Mesothelial cell of epicardium (in vitro differentiated cells): Measurements from ENCODE around the gene MATCAP1. TPM values are rescaled to one million over a fixed set of nuclear protein-coding genes. Genes with fewer than 3 reads are reported as not detected.

ENCODE experiments used
- DNase-seq, 2 experiments: peaks; one replicate each; pipeline ENCODE4 v3.0.0; 2021; ENCODE audit warnings: low spot score in 2 of 2; ENCODE audit not compliant: unreplicated experiment in 2 of 2
- H3K27ac Mint-ChIP-seq: 2 replicates; pipeline ENCODE4 v1.8.0; 2021; ENCODE audit warnings: mixed read lengths
- H3K27me3 Mint-ChIP-seq: 2 replicates; pipeline ENCODE4 v1.8.0; 2021; ENCODE audit warnings: low read depth, mixed read lengths
- H3K36me3 Mint-ChIP-seq: 2 replicates; pipeline ENCODE4 v1.8.0; 2021; ENCODE audit warnings: mixed read lengths
- H3K4me1 Mint-ChIP-seq: 2 replicates; pipeline ENCODE4 v1.8.0; 2021; ENCODE audit warnings: mixed read lengths
- H3K4me3 Mint-ChIP-seq: 2 replicates; pipeline ENCODE4 v1.8.0; 2021; ENCODE audit warnings: mild to moderate bottlenecking, moderate library complexity, mixed read lengths
- H3K9me3 Mint-ChIP-seq: 2 replicates; pipeline ENCODE4 v1.8.0; 2021; ENCODE audit warnings: mixed read lengths
- total RNA-seq: library from RNA; stranded (reverse); gene quantifications from 3 replicates; pipeline ENCODE4 v1.2.1, GENCODE V29; 2021
- TF ChIP-seq, protein P1 (sequence below): fragments of 200-600 bp; sonication (generic); IDR thresholded peaks from one replicate; pipeline ENCODE4 v1.5.0; 2021; ENCODE audit warnings: antibody characterized with exemption; ENCODE audit not compliant: unreplicated experiment

Gene MATCAP1
- total RNA-seq, 1 donor from 2014 or later = 131 TPM

DNA sequence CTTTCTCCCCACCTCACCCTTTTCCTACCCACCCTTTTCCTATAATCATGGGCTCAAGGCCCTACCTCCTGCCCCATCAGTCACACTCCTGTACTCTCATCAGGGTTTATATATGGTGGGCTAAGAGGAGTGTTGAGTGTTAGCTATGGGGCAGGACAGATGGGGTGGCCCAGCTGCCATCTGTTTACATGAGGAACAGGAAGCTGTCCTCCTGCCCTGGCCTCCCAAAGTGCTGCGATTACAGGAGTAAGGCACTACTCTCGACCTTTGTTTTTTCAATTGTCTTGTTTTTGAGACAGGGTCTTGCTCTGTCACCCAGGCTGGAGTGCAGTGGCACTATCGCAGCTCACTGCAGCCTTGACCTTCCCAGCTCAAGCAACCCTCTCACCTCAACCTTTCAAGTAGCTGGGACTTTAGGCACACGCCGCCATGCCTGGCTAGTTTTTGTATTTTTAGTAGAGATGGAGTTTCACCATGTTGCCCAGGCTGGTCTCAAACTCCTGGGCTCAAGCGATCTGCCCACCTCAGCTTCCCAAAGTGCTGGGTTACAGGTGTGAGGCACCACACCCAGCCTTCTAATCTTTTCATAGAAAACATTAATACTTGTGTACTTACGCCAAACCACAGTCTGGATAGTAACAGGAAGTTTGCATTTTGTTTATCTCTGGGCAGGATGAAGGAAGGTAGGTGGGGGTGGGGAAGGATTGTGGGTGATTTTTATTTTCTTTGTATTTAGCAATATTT, 25.7 kb downstream of the MATCAP1 start:
- no peak overlapping the region for H3K27ac Mint-ChIP-seq
- H3K9me3 Mint-ChIP-seq = no peaks in the 10 kb centered on the region
- TF ChIP-seq, protein P1, sequence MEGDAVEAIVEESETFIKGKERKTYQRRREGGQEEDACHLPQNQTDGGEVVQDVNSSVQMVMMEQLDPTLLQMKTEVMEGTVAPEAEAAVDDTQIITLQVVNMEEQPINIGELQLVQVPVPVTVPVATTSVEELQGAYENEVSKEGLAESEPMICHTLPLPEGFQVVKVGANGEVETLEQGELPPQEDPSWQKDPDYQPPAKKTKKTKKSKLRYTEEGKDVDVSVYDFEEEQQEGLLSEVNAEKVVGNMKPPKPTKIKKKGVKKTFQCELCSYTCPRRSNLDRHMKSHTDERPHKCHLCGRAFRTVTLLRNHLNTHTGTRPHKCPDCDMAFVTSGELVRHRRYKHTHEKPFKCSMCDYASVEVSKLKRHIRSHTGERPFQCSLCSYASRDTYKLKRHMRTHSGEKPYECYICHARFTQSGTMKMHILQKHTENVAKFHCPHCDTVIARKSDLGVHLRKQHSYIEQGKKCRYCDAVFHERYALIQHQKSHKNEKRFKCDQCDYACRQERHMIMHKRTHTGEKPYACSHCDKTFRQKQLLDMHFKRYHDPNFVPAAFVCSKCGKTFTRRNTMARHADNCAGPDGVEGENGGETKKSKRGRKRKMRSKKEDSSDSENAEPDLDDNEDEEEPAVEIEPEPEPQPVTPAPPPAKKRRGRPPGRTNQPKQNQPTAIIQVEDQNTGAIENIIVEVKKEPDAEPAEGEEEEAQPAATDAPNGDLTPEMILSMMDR = no peak
- no peak for DNase-seq
- peaks cover 94% of the 10 kb centered on the region for H3K27me3 Mint-ChIP-seq
- peaks cover 18% of the 10 kb centered on the region for H3K4me1 Mint-ChIP-seq
- H3K36me3 Mint-ChIP-seq = no peaks in the 10 kb centered on the region
- H3K4me3 Mint-ChIP-seq = peak overlapping the region; percentile 51

DNA sequence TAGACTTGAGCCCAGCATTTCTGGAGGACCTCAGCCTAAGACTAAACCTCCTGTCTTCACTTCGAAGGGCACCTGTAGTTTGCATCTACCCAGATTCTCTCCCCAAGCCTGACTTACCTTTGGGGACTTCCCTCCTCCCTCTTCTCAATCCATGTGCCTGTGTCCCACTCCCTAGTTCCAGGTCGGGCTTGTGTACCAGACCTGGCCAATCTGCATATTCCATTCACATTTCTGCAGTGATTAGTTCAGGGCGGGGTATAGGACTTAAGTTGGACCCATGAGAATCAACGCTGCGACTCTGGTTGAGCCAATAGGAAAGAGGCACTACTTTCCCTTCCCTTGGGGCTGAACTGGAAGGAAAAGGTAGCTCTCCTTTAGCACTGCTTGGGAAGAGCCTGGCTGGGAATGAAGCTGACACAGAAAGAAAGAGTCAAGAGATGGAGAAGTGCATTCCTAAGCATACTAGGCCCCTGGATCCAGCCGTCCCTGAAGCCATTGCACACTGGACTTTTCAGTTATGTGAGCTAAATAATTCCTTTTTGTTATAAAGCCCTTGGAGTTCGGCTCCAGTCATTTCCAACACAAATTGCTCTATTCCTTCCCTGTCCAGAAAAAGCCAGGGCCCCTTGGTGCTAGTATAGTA, 26.5 kb downstream of the MATCAP1 start:
- no peak for DNase-seq
- Mint-ChIP-seq H3K4me1 (peaks cover 14% of the 10 kb centered on the region), H3K4me3 (no peak overlapping the region), H3K27ac (no peak overlapping the region), H3K9me3 (no peaks in the 10 kb centered on the region), H3K36me3 (no peaks in the 10 kb centered on the region), H3K27me3 (peaks cover 91% of the 10 kb centered on the region)
- TF ChIP-seq, protein P1 = no peak

DNA sequence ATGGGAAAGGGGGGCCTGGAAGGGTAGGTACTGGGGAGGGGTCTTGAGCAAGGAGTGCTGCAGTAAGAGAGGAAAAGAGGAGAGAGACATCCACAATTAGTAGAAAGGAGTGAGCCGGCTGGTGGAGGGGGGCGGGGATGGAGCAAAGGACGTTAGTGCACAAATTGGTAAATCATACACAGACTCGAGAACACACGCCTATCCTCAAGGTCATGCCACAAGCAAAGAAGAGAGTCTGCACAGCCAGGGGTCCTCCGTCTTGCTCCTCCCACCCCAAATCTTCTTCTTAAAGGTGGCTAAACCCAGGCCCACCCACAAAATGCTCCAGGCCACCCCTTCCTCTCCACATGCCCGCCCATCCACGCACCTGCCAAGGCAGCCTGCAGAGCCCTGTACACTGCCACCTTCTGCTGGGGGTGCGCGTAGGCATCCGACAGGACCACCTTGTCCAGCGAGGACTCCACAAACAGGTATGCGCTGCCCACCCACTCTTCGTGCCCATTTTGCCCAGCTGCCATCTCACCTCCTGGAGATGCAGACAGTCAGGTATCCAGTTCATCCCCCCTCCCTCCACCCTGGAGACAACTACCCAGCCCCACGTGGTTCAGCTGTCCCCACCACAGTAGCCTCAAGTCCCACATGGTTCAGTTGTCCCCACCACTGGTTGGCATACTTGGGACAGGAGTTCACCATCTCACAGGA, 27.5 kb downstream of the MATCAP1 start:
- no peak overlapping the region for H3K4me3 Mint-ChIP-seq
- H3K9me3 Mint-ChIP-seq = no peaks in the 10 kb centered on the region
- TF ChIP-seq, protein P1 = no peak
- peaks cover 85% of the 10 kb centered on the region for H3K27me3 Mint-ChIP-seq
- DNase-seq = no peak
- no peak overlapping the region for H3K27ac Mint-ChIP-seq
- H3K4me1 Mint-ChIP-seq = peaks cover 15% of the 10 kb centered on the region
- no peaks in the 10 kb centered on the region for H3K36me3 Mint-ChIP-seq

DNA sequence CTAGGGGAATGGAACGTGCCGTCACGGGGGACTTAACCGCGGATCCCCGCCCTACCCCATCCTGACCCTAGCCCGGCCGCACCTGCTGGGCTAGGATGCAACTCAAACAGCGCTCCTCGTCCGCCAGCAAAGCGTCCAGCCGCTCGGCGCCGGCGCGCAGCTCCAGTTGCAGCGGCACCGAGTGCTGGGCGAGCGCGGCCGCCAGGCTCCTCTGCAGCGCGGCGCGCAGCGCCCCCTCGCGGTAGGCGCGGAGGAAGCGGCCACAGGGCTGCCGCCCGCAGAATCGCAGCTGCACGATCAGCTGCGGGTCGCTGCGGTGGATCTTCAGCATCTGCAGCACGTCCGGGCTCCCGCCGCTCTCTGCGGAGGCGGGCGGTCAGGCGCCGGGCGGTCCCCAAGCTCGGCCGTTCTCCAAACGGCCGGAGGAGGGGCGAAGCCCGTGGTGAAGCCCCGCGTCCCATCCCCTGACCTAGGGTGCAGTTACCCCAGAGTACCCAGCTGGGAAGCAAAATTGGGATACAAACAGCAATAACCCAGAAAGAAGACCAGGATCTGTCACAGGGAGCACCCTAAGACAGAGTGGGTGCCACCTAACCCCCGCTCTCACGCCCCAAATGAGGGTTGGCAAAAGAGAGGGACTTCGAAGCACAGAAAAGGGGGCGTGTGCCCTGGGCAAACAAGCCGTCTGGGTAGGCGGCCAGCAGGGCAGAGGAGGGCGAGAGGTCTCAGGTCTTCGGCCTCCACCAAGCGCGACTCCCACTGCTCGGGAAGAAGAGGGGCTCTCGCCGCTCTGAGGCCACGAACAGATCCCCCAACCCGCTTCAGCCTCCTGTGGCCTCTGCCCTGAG, 28.2 kb downstream of the MATCAP1 start:
- Mint-ChIP-seq H3K36me3 (no peaks in the 10 kb centered on the region), H3K27me3 (peaks cover 81% of the 10 kb centered on the region), H3K4me3 (peak overlapping the region; percentile 53), H3K4me1 (peaks cover 13% of the 10 kb centered on the region), H3K9me3 (no peaks in the 10 kb centered on the region), H3K27ac (no peak overlapping the region)
- DNase-seq = peak; percentile 81 to 93
- TF ChIP-seq, protein P1 = peak; percentile 98

DNA sequence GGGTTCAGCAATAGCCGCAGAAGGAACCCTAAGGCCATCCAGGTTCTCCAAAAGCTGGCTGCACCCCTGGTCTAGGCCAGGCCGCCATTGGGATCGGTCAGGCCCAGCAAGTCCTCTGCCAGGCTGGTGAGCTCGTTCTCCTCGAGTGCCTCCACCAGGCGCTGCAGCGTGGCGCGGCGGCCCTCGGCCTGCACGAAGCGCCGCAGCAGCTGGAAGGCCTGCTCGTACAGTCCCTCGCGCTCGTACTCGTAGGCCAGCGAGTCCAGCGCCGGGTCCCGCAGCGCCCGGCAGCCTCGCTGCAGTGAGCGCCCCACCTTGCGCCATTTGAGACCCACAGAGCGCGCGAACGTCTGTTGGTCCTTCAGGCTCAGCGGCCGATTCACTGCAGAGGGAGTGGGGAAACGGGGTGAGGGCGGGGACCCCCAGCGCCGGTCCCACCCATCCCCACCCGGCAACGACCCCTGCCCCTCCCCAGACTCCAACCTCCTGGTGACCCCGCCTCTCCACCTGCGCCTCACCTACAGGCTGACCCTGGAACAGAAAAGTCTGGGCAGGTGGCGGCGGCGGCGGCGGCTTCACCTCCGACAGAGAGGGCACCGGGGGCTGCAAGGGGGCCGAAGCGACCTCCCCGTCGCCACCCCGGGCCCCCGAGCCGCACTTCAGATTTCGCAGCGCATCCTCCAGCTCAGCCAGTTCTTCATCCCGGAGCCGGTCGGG, 29.0 kb downstream of the MATCAP1 start:
- TF ChIP-seq, protein P1 = no peak
- DNase-seq = no peak
- Mint-ChIP-seq H3K27ac (no peak overlapping the region), H3K9me3 (no peaks in the 10 kb centered on the region), H3K4me1 (peaks cover 8% of the 10 kb centered on the region), H3K36me3 (no peaks in the 10 kb centered on the region), H3K4me3 (peak overlapping the region; percentile 53), H3K27me3 (peaks cover 74% of the 10 kb centered on the region)
